GM19463 (cell line): ENCODE data around the gene CTNNA3.
"Not testable (repeated sequence)": the region's sequence is repeated elsewhere in the genome, so short reads cannot be mapped to it uniquely, and the experiment has no call there.

Source experiments
- ATAC-seq: cut with Tn5 transposase; IDR thresholded peaks from one replicate; pipeline ENCODE4 v1.9.1; 2021; ENCODE audit warnings: mild to moderate bottlenecking, moderate library complexity; ENCODE audit not compliant: unreplicated experiment

CTNNA3 gene

DNA sequence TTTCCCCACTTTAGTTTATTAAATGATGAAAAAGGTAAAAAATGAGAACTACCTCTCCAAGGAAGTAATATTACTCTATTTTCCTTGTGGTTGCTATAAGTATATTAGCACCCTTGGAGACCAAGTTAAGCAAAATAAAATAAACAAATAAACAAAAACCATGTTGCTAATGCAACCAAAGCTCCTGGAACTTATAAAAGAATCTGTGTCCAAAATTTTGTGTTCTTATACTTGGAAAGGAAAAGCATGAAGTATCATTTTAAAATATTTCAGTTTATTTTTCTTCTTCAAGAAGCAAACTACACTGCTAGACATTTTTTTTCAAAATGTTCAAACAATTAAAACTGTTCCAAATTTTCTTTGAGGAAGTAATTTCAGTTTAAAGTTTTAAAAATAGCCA, 1212.0 kb downstream of the CTNNA3 start:
- no peak for ATAC-seq

DNA sequence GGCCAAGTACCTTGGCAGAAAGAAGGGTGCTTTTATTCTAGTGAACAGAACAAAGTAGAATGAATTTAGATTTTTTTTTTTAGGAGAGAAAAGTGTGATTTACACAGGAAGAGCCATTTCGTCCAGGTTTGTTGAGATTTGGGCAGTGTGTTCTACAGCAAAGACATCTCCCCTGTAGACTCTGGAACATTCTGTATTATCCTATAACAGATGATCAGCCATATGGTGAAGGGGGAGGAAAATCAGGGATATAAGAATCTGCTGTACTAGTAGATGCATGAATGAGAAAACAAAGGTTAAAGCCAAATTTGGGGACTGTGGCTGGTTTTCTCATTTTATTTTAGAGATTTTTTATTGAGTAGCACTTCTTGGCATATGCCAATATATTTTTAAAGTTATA, 1223.8 kb downstream of the CTNNA3 start:
- ATAC-seq: no peak

DNA sequence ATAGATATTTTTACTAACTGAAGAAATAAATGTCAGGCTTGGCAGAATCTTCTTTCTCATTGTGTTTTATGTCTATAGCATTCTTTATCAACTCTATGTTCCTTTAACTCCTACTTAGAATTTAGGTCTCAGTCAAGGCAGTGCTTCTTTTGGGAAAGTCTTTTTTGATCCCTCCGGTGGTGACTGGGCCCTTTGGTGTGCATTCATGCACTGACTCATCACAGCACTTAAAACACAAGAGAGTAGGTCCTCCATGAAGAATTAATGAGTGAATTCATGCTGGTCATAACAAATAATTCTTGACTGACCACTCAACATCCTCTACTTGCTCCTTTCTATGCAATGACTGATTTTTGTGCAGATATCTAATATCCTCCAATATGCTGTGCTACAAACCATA, 1229.0 kb downstream of the CTNNA3 start:
- ATAC-seq: no peak

DNA sequence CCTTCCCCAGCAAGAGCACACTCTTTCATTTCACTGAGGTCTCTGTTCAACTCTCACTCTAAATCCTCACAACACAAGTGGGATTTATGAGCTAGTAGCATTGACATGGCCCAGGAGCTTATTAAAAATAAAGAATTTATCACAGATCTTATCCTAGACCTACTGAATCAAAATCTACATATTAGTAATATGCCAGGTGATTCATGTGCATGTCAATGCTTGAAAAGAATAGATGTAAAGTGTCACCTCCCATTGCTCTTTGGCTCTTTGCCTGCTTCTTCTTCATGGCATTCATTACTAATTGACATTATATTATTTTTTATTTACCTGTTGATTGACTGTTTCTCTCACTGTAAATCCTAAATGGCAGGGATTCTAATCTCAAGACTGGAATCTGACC, 1229.4 kb downstream of the CTNNA3 start:
- ATAC-seq: no peak

DNA sequence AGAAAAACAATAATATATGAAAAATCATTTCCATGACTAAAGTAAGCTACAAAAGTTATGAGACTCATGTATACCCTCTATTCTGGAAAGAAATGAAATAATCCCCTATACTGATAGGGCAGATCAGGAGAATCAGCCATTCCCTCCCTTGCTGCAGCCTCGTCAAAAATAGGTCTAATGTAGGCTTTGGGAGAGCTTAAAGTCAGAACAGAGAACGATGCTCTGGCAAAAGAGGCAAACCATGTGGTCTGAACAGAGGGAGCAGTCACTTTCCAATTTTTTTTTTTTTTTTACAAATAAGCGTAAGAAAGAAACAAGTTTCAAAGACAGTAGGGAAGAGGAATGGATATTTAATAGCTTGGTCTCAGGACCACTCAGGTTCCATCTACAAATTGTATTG, 1232.4 kb downstream of the CTNNA3 start:
- no peak for ATAC-seq

GRCh38 chr10:66457629-66458028, 1238.4 kb downstream of the CTNNA3 start:
- ATAC-seq: no peak

GRCh38 chr10:66455304-66455703, 1240.7 kb downstream of the CTNNA3 start:
- no peak for ATAC-seq

- ATAC-seq: no peak
These were observed 1255.4 kb downstream of the CTNNA3 start for GRCh38 chr10:66440568-66440967.

- no peak for ATAC-seq
These were observed 1281.1 kb downstream of the CTNNA3 start for GRCh38 chr10:66414943-66415342.

DNA sequence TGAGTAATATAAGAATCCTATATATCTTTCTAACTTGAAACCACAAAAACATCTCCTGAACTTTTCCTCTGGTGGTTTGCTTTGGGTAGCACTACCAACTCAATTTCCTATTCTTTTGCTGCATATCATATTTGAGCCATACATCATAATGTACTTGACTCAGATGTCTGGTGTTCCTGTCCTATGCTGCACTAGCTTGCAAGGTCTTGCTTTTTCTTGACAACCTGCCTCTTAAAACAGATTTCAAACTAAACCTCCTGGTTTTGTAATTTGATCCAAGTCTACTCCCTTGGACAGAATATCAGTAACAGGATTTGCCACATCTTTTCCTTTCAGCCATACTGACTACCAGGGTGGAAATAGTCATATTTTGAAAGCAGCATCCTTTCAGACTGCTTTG, 1290.4 kb downstream of the CTNNA3 start:
- no peak for ATAC-seq

GRCh38 chr10:66398669-66399068, 1297.3 kb downstream of the CTNNA3 start:
- ATAC-seq: no peak

DNA sequence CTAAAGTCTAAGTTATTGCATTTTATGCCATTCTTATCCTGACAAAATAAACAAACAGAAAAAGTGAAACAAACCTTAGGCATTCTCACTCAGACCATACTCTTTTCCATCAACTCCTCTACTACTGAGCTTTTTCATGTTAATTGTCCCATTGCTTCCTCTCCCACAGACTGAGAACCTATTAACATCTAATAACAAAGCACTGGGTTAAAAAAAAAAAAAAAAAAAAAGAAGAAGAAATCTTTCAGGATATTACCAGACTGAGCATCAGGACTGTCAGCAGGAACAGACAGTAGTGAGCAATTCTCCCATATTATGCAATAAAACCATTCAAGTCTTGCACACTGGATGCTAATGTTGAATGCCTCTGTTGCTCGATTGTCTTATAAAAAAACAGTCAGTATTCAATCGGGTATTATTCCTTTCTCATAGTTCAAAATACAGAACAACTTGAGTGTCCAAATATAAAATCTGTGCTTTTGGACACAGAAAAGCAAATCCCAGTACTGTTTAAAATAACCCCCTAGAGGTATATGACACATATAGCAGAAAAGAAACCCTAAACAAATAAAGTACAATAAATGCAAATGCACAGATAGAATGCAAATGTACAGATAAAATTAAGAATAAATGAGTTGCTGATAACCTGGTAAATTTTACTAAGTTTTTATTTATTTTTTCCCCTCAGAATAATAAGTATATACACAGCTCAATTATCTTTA, 1301.5 kb downstream of the CTNNA3 start:
- ATAC-seq: no peak

DNA sequence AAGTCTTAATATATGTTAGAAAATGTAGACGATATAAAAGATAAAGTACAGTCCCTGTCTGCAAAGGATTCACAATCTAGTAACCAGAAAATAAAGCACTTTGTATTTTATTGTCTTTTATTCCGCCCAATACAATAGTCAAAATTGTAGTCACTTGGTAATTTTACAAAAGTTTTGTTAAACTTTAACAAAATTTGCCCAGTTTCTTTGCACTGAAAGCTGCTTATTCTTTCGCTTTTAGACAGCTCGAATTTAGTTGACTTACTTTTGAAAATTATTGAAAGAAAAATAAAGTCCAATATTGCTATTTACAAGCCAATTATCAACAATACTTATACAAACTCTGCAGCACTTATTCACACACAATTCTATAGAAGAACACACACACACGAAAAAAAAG, 1305.1 kb downstream of the CTNNA3 start:
- no peak for ATAC-seq

DNA sequence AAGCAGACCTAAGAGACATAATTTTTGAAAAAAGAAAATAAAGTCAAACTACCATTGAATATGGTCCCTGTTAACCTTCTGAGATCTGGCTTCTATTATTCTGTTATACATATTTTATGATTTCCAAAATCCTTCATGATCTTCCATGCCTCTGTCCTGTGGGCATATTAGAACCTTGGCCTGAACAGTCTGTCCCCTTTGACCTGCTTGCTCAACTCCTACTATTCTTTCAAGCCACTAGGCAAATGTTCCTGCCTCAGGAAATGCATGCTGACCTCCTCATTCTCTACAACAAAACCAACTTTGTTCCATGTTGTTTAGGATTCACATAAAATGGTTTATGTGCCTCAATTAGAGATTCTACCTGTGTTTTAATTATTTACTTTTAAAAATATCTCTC, 1315.0 kb downstream of the CTNNA3 start:
- ATAC-seq: no peak

DNA sequence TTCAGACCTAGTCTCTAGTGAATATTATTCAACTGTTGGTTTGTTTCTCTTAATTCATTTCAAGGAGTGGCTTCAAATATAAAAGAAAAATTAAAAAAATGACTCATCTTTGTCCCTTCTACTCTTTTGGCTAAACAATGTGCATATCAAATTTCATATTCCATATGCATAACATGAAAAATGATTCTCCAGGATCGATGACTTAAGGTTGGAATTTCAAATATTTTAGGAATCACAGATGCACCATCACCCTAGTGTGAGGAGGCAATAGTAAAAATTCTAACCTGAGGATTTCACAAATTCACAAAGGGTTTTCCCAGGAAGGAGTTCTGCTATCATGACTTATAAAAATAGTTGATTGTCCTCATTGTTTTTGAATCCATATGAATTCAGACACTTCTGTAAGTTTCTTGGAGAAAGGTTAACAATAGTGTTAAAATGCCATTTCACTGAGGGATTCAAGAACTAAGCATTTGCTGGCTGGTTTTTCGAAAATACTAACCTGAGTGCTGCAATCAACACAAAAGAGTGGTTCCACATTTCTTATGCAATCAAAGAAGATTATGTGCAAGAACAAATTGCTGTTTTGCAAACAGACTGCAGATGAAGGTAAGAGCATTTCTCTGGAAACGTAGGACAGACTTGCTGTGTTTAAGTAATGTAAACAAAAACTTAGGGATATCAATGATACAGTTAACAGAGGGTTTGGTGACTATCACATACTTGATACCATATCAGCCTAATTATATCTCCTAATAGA, 1317.7 kb downstream of the CTNNA3 start:
- no peak for ATAC-seq

DNA sequence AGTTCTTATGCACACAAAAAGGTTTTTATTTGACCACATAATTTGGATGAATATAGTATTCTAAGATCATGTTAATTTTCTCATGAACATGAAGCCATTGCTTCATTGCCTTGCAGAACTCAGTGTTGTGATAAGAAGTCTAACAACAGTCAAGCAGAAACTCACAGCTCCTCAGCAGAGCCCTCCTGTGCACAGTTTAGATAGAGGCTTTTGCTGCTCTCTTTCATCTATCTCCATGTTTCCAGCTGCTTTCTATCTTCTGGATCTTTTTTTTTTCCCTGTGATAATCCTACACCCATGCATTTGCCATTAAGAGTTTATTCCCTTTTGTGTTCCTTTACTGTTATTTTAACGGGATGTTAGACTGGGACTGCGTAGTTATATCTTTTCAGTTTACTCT, 1327.8 kb downstream of the CTNNA3 start:
- ATAC-seq: no peak

GRCh38 chr10:66366163-66366562, 1329.8 kb downstream of the CTNNA3 start:
- no peak for ATAC-seq

GRCh38 chr10:66365686-66366085, 1330.3 kb downstream of the CTNNA3 start:
- ATAC-seq: no peak

GRCh38 chr10:66362522-66362921, 1333.5 kb downstream of the CTNNA3 start:
- no peak for ATAC-seq

- not testable (repeated sequence) for ATAC-seq
These were observed 1342.2 kb downstream of the CTNNA3 start for GRCh38 chr10:66353822-66354221.

DNA sequence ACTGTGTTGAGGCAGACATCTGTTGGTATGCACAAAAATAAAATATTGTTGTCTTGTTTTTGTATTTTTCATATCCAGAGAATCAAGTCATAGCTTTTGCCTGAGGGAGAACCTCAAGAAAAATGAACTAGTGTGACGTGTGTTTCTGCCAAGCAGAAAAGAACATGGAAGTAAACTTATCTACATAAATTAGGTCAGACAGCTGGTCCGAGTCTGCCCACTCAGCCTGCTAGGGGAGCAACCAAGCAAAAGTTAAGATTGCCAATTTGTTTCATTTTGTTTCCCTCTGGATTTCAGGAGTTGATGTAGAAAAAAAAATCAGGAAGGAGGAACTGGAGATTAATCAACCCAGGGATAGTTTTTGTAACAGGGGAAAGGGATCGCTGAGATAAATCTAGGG, 1342.6 kb downstream of the CTNNA3 start:
- no peak for ATAC-seq

GRCh38 chr10:66350622-66351399, 1345.2 kb downstream of the CTNNA3 start:
- ATAC-seq: no peak
